HG03045 (cell line): ENCODE data around the gene CNTN5.
"Not testable (repeated sequence)": the region's sequence is repeated elsewhere in the genome, so short reads cannot be mapped to it uniquely, and the experiment has no call there.

Source experiments
- ATAC-seq: cut with Tn5 transposase; IDR thresholded peaks from one replicate; pipeline ENCODE4 v1.9.1; 2021; ENCODE audit warnings: mild to moderate bottlenecking, moderate library complexity; ENCODE audit not compliant: unreplicated experiment

The CNTN5 gene

DNA sequence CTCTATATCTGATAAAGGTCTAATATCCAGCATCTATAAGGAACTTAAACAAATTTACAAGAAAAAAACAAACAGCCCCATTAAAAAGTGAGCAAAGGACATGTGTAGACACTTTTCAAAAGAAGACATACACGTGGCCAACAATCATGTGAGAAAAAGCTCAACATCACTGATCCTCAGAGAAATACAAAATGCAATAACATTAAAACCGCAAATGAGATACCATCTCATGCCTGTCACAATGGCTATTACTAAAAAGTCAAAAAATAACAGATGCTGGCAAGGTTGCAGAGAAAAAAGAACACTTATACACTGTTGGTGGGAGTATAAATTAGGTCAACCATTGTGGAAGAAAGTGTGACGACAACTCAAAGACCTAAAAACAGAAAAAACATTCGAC is 1253.7 kb downstream of the CNTN5 start:
- ATAC-seq = not testable (repeated sequence)

DNA sequence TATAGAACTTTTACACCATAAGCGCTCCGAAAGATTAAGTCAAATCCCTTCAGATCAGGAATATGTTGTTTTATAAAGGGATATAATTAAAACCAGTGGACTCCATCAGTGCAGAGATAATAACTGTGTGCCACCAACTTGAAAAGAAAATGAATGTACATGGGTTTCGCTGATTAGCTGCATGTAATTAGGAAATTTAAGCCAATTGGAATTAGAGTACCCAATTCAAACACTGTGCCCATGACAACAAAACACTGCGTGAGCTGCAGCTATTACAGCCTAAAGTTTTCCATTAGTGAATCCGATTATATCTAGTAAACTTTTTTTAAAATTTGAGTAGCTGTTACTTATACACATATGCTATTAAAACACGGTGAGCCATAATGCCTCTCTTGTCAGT is 1274.0 kb downstream of the CNTN5 start:
- no peak for ATAC-seq

DNA sequence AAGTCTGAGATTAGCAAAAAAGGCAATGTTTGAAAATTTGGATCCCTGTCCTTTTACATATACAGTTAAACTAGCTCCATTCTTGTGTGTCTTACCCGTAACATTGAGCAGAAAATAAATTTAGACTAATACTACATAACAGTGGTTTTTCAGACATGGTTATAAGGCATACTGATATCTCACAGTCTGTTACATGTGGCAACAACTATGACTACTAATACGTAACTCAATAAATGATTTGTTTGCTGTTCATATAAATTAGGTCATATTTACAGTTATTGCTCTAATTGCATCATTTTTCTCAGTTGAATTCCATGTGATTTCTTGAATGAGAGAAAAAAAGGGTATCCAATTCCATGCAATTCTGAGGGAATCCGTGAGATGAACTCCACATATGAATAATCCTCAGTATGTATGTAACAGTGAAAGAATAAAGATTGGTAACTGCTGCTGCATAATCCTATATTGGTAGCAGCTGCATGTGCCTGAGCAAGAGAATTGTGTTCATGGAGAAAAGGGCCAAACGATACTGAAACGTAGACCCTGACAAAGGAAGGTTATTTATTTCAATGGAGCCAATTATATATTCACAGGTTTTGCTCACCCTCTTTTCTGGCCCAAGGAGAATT is 1275.4 kb downstream of the CNTN5 start:
- no peak for ATAC-seq

DNA sequence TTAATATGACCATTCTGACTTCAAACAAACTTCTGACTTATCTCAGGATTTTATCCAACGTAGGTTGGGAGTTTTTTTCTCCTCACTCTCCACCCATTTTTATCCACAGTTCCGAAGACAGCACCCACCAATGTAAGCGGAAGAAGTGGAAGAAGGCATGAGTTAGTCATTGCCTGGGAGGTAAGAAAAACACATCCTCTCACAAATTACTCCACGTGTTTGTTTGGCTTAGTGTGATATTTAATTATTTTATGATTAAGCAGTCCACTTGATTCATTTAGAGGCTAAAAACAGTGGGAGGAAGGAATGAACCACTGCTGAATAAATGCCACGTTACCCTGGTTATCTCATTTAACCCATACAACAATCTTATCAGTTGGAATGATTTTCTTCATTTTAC is 1276.8 kb downstream of the CNTN5 start:
- no peak for ATAC-seq

DNA sequence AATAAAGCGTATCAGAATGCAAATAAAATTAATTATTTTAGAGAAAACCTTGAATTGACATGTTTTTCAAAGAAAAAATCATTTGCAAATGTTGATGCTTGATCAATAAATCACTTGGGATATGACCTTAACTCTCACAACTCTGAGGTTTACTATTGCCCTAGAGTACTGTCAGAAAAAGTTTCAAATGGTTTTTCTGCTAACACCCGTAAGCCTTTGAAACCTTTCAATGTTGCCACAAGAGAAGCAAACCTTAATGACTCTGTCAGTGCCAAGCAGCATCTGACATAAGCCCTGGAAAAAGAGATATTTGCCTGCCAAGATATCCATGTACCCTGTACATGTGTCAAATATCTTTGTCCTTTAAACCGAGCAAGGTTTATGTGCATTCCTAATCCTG is 1282.1 kb downstream of the CNTN5 start:
- ATAC-seq = no peak

DNA sequence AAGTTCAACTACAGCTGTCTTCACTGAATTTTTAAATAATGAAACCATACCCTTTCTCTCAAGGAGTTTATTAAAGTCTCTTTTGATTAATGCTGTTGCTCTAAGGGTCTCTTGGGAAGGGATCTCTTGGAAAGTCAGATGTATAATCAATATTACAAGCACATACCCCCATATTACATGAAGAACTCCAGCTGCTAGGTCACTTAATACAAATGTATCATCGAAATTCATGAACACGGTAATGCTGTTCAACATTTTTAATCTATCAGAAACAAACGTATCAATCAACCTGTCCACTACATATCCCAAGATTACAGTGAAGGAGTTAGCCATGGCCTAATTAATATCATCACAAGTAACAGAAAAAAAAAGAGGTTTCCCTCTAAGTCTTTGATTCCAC is 1283.1 kb downstream of the CNTN5 start:
- ATAC-seq = no peak

DNA sequence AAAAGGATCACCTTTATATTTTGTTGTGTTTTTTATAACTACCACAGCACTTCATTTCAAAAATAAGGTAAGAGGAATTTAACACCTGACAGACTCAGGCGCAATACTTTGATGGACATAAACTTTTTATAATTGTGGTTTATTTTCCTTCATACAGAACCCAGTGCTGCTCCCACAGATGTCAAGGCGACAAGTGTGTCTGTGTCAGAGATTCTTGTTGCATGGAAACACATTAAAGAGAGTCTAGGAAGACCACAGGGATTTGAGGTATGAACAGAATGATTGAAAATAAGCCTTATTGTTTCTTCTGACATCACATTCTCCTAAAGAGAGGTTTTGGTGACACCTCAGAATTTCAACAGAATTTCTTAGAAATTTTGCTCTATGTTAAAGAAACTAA is 1287.5 kb downstream of the CNTN5 start:
- ATAC-seq = no peak

DNA sequence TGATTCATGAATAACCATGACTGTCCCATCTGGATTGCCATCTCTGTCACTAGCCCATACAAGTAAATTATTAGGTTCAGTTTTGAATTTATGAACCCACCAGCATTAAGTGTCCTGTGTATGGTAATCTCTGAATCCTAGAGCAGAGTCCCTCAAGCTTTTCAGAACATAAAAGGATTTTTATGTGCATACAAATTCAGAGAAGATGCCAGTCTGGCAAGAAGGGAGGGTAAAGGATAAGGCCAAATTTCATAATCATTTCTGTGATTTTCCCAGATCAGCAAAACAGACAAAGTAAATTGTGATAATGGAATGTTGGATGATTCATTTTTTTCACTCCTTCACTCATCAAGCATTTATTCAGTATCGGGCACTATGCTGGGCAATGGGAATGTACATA is 1295.2 kb downstream of the CNTN5 start:
- ATAC-seq = no peak

DNA sequence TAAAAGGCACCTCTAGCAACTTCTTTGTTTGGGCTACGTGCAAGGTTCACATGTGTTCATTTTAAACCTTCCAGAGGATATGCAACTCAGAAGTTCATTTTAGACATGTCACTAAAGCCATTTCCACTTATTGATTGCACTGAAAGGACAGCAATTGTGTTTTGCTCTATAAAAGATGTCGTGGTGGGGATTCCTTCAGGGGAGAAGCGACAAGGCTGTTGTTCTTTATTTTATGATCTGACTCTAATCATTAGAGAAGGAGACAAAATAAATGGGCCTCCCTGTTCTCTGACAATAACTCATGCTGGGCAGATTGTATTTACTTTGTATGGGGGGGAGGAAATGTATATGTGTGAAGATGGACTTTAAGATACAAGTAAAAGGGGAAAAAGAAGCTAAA is 1296.2 kb downstream of the CNTN5 start:
- ATAC-seq = no peak

DNA sequence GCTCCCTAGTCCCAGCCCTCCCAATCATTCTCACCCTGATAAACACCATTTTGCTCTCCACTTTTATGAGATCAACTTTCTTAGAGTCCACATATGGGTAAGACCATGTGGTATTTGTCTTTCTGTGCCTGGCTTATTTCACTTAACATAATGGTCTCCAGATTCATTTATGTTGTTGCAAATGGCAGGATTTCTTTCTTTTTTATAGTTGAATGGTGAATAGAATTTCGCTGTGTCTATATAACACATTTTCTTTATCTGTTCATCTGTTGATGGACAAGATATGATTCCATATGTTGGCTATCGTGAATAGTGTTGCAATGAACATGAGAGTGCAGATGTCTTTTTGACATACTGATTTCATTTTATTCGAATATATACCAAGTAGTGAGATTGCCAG is 1298.9 kb downstream of the CNTN5 start:
- ATAC-seq = no peak

DNA sequence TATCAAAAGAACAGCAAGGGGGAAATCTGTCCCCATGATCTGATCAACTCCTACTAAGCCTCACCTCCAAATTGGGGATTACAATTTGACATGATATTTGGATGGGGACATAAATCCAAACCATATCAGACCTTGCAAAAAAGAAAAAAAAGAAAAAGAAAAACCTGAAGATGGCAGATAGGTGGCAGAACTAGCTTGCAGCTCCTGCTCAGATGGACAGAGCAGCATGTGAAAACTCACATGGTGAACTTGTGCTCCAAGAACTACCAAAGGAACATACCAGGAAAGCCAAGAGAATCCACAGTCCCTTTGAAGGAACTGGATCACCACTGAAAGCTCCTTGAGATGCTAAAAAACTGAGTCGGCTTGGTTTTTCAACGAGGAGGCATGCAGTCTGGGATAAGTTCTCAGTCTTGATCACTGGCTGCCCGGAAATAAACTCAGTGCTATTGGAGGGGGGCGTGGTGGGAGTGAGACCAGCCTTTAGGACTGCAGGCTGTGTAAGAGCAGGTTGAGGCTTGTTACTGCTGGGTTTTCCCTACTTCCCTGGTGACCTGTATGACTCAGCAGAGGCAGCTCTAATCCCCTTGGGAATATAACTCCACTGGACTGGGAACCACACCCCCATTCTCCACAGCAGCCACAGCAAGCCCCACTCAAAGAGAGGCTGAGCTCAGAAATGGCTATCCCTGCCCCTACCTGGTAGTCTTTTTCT is 1308.0 kb downstream of the CNTN5 start:
- no peak for ATAC-seq

DNA sequence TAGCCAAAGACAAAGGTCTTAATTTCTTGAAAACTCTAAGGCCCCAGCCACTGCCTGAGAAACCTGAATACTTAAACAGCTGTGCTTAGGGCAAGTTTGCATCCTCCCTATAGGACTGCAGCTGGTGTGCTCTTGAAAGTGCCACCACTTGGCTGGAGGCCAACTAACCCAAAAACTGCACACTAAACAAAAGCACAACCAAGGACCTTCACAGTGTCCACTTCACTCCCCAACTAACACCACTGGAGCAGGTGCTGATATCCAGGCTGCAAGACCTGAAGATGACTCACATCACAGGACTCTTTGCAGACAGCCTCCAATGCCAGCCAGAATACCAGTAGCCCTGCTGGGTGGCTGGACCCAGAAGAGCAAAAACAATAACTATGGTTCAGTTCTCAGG is 1308.6 kb downstream of the CNTN5 start:
- no peak for ATAC-seq

DNA sequence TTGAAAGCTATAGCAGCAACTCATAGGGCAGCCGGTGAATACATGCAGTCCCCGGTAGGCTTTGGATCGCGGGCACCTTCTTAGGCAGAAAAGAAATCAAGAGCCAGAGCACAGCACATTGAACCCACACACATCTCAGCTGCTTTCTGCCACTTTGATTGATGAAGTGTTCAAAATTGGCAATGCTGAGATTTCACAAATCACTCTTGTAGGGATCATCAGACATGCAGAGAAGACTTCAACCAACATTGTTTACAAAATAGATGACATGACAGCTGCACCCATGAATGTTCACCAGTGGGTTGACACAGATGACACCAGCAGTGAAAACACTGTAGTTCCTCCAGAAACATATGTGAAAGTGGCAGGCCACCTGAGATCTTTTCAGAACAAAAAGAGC is 1316.1 kb downstream of the CNTN5 start:
- no peak for ATAC-seq

DNA sequence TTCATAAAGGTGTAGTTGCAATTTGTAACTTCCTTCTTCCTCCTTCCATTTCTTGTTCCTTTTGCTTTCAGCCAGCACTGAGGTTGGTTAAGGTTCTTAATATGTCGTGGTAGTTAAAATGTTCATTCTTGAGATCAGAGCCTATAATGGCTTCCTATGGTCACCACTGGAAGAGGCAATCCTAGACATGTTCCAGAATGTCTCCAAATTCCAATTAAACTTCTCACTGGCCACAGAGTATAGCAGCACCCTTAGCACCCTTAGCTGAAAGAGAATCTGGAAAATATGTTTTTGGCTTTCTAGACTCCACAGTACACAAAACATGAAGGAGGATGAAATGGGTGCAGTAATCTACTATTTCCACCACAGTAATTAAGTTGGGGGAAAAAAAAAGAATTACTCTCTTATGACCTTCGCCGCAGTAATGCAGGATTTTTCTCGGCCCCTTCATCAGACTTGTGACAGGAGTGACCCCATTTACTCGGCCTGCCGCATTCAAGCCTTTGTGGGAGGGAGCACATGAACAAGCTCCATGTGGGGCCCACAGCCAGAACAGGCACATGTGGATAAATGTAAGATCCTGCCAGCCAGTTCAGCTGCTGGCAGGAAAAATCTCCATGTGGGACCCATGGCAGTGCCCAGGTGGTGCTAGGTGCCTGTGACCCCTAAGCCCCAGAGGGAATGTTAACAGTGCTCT is 1317.5 kb downstream of the CNTN5 start:
- no peak for ATAC-seq

DNA sequence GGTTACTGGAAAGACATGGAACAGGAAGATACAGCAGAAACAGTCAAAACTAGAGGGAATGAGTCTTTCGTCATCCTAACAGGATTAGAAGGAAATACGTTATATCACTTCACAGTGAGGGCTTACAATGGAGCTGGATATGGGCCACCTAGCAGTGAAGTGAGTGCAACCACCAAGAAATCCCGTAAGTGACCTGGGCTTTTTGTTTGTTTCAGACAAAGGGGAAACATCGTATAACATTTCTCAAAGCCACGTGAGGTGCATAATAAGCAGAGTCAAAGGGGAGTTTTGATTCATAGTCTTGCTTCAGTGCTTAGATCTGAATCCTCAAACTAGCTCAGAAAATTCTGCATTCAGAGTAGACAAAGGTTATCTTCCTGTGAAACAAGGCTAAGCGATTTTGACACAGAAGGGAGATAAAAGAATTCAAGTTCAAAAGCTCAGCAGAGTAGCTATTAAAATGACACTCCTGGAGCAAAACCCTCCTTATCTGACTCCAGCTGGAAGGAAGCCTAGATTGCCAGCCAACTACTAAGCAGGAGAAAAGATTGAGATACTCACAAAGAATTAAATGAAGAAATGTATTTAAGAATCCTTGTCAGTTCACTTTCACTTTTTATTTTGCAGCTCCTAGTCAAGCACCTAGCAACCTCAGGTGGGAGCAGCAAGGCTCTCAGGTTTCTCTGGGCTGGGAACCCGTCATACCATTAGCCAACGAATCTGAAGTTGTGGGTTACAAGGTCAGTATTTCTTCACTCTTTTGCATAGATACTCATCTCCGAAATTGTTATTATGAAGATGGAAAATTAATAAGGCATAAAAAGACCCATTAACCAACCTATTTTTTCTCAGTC is 1319.9 kb downstream of the CNTN5 start:
- no peak for ATAC-seq

DNA sequence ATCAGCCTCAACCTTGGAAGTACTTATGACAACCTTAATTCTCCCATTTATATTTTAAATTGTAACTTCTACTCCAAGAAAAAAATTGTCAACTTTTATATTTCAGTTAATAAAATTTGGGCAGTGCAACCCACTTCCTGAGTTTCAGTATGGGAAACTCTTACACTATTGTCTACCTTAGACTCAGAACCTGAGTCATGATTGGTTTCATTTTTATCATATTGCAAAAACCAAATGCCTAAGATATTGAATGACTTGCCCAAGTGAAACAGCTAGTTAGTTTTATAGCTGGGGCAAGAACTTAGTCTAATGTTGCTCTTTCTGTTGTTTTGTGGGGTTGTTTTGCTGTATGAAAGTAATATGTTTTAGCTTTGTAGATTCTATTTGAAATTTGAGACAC is 1332.3 kb downstream of the CNTN5 start:
- no peak for ATAC-seq

DNA sequence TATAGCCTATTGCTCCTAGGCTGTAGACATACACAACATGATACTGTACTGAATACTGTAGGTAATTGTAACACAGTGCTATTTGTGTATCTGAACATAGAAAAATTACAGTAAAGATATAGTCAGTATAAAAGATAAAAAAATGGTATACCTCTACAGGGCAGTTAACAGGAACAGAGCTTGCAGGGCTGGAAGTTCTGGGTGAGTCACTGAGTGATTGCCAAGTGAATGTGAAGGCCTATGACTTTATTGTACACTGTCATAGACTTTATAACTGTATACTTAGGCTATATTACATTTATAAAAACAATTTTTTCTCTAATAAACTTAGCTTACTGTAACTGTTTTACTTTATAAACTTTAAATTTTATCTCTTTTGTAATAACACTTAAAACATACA is 1334.0 kb downstream of the CNTN5 start:
- no peak for ATAC-seq

DNA sequence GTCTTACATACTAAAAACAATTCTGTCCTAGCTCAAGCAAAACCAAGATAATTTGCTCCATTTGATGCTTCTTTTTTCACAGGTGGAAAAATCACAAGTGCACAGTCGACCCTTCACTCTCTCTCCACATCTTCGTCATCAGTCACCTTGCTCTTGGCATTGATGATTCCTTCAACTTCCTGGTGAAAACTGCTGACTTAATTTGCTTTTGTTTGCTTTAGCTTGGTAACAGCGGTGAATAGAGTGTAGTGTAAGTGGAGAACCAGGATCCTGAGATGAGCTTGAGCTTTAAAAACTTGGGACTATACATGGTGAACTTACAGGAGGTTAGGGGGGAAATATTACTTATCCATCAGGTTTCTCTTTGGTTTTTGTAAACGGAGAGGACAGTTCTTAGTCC is 1335.3 kb downstream of the CNTN5 start:
- ATAC-seq = no peak

DNA sequence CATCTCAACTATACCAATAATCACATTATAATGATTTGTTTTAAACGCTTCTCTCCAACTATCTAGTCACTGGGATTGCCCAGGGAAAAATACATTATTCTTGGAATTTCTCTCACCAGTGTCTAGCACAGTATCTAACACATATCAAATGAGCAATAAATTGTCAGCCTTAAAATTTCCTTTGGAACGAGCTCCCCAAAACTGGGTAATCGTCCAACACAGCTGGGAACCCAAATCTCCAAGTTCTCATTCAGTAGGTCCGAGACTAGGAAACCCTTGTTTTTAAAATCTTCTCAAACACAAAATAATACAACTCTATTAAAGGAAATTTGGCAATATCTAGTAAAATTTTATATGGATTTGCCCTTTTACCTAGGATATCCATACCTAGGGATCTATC is 1338.5 kb downstream of the CNTN5 start:
- ATAC-seq = no peak

DNA sequence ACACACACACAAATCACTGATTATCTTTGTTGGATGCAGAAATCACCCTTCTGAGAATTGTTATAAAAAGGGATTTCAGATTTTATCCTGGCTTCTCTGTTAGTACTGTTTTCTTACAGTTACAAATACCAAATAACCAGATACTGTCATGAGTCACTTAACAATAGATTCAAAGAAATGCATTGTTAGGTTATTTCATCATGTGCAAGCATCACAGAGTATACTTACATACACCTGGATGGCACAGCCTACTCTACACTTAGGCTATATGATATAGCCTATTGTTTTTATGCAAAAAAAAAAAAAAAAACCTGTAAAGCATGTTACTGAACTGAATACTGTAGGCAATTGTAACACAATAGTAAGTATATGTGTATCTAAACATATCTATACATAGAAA is 1347.1 kb downstream of the CNTN5 start:
- ATAC-seq = no peak

DNA sequence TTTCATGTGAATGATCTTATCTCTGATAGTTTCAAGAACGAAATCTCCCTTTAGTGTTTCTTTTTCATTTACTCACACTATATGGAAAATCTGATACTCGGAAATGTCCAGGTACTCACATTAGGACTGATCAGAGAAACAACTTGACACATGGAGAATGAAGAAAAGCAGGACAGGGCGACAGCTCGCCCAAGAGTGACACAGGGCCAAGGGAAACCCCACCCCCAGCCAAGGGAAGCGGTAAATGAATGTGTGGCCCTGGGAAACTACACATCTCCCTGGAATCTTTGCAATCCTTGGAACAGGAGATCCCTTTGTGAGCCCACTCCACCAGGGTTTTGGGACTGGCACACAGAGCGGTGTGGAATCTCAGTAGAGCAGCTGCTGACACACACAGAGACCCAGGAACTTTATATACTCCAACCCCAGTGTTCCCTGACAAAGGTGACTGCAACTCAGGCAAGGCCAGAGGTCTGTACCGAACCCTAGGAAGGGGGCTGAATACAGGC is 1362.7 kb downstream of the CNTN5 start:
- no peak for ATAC-seq
